ENCODE measurements around the gene TMEM63A.

DNA sequence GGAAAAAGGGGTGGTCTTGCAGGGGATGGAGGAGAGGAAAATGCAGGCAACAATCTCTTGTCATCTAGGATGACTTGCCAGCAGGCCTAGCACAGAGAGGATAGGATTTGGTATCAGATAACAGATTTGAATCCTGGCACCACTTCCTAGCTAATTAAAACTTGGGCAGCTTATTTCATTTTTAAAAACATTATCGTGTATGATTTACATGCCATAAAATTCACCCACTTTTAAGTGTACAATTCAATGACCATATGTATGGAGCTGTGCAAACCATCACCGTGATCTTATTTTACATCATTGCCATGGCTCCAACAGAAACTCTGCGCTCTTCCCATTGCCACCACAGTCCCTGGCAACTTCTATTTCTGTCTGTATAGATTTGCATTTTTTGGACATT lies 34.9 kb upstream of the TMEM63A start:
- TF ChIP-seq, protein P1, sequence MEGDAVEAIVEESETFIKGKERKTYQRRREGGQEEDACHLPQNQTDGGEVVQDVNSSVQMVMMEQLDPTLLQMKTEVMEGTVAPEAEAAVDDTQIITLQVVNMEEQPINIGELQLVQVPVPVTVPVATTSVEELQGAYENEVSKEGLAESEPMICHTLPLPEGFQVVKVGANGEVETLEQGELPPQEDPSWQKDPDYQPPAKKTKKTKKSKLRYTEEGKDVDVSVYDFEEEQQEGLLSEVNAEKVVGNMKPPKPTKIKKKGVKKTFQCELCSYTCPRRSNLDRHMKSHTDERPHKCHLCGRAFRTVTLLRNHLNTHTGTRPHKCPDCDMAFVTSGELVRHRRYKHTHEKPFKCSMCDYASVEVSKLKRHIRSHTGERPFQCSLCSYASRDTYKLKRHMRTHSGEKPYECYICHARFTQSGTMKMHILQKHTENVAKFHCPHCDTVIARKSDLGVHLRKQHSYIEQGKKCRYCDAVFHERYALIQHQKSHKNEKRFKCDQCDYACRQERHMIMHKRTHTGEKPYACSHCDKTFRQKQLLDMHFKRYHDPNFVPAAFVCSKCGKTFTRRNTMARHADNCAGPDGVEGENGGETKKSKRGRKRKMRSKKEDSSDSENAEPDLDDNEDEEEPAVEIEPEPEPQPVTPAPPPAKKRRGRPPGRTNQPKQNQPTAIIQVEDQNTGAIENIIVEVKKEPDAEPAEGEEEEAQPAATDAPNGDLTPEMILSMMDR (IDR thresholded peaks at IDR 0.05; ENCODE audit: low read length) = no peak
- TF ChIP-seq EZH2 (optimal IDR thresholded peaks at IDR 0.05; ENCODE audit: low read depth, low read length) = no peak
- no peak for TF ChIP-seq EZH2phosphoT487 (IDR thresholded peaks at IDR 0.05; ENCODE audit: low read length)

Measured in MM.1S (cell line).